ENCODE measurements around the gene TIMM13.

The TIMM13 gene

GRCh38 chr19:2454962-2455850 is 27.8 kb upstream of the TIMM13 start:
- DNase-seq, result no peak

GRCh38 chr19:2454199-2454961 is 27.0 kb upstream of the TIMM13 start:
- no peak for DNase-seq

DNA sequence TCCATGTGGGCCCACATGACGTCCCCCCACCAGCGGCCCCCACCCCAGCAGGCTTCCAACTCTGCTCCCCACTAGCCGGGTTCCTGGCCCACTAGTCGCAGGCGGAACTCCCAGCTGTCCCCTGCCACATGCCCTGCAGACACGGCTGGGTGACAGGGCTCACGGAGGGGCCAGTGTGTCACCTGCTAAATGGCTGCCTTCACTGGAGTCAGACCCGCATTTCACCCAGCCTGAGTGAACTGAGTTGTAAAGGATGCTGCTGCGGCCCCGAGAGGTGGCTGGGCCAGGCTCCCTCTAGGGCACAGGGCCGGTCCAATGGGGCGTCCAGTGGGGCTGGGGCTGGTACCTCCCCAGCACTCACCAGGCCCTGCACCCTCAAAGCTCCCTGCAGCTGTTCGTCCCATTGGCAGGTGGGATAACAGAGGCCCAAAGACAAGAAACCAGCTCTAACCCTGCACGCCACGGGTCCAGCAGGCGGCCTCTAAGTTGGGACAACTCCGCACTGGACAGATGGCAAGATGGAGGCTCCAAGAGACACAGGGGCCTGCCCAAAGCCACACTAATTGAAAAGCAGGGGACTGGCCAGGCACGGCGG is 26.1 kb upstream of the TIMM13 start:
- DNase-seq, result no peak

- no peak for DNase-seq
Measured at GRCh38 chr19:2451741-2452140, 24.4 kb upstream of the TIMM13 start.

DNA sequence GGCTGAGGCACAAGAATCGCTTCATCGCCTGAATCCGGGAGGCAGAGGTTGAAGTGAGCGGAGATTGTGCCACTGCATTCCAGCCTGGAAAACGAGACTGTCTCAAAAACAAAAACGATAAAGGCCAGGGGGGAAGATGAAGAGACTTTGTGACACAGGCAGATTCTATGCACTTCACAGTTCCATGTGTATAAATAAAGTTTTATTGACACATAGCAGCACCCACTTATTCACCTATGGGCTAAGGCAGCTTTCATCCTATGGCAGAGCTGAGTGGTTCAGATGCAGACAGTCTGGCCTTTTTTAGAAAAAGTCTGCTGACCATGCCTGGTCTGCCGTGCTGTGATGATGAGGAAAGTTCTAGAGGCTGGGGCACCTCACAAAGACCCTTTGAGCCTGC is 23.8 kb upstream of the TIMM13 start:
- DNase-seq, result no peak

DNA sequence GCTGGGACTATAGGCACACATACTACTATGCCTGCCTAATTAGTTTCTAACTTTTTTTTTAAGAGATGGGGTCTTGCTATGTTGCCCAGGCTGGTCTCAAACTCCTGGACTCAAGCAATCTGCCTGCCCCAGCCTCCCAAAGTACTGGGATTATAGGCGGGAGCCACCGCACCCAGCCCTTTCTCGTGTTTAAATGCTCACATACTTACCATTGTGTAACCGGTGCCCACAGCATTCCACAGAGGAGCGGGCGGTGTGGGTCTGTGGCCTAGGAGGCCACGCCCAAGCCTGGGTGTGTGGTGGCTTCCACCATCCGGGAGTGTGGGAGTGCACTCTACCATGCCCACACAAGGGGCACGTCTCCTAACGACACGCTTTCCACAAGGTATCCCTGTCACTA is 21.6 kb upstream of the TIMM13 start:
- DNase-seq, result no peak

GRCh38 chr19:2446381-2446780 is 19.0 kb upstream of the TIMM13 start:
- DNase-seq, result peak; percentile 21

- DNase-seq, result no peak
Measured at GRCh38 chr19:2444251-2445002, 17.0 kb upstream of the TIMM13 start.

DNA sequence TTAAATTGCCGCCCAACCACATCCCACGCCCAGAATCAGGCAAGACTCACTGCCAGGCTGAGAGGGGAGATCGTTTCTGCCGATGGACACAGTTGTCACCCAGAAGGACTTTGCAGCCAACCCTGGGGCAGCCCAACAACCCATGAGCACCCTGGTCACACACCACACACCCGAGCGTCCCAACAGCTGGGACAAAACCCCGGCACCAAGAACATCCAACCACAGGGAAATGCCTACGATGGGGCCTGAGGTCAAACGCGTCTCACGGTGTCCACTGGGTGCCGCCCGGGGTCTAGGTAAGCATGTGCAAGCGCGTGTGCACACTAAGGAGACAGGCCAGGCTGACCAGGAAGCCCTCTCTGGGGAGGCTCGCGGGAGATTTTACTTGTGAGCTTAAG is 16.4 kb upstream of the TIMM13 start:
- DNase-seq, result no peak

DNA sequence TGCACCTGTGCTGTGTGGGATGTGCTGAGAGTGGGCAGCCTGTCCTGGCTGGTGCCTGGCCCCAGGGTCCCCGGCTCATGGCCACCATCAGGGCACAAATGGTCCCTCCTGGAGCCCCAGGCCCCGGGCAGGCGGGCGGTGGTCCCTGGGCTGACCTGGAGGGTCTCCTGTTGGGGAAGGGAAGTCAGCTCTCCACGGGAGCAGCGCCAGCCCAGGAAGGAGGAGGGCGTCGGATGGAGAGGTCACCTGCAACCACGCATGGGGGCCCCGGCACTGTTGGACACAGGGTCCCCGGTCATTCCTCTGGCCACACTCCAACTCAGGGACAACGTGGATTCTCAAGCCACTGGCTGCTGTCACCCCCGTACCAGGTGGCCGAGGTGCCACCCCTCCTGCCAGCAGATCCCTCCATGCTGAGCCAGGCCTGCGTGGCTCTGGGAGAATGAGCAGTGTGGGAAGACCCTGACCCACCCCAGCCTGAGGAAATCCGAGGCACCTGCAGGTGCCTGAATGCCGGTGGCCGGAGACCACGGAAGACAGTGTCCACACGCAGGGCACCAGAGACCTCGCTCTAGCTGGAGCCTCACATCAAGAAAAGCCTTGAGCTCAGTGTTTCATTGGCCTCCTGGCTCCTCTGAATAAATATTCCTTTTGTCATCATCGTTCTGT is 15.9 kb upstream of the TIMM13 start:
- DNase-seq, result no peak

- no peak for DNase-seq
Measured at GRCh38 chr19:2441096-2441752, 13.8 kb upstream of the TIMM13 start.

GRCh38 chr19:2440515-2440914 is 13.1 kb upstream of the TIMM13 start:
- DNase-seq, result no peak

DNA sequence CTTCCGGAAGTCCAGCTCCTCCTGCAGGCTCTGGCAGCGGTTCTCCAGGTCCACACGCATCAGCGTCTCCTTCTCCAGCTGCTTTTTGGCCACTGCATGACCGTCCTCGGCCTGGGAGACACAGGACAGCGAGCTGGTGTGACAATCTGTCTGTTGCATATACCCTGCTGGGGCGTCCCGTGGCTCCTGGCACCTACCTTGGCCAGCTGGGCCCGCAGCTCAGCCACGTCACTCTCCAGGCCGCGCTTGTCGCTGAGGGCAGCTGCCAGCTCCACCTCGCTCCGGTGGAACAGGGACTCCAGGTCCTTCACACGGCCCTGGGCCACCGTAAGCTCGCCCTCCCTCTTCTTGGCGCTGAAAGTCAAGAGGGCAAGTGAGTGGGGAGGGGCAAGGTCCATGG is 10.8 kb upstream of the TIMM13 start:
- DNase-seq, result no peak

GRCh38 chr19:2436926-2437325 is 9.5 kb upstream of the TIMM13 start:
- DNase-seq, result no peak

- DNase-seq, result no peak
Measured at GRCh38 chr19:2436384-2436783, 9.0 kb upstream of the TIMM13 start.

GRCh38 chr19:2434721-2435265 is 7.4 kb upstream of the TIMM13 start:
- no peak for DNase-seq

DNA sequence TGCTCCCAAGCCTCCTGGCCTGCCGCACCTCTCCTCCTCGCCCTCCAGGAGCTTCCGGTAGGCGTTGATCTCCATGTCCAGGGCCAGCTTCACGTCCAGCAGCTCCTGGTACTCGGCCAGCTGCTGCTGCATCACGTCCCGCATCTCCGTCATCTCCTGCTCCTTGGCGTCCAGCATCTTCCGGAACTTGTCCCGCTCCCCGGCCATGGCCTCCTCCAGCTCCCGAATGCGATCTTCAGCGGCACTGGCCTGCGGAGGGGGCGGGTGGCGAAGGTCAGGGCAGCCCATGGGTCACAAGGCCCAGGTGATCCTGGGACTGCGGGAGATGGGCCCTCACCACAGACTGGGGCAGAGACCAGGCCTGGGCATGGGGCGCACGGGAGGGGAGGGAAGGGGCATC is 6.9 kb upstream of the TIMM13 start:
- DNase-seq, result no peak

GRCh38 chr19:2433854-2434253 is 6.5 kb upstream of the TIMM13 start:
- no peak for DNase-seq

GRCh38 chr19:2432131-2432848 is 4.9 kb upstream of the TIMM13 start:
- DNase-seq, result no peak

- no peak for DNase-seq
Measured at GRCh38 chr19:2431318-2432055, 4.1 kb upstream of the TIMM13 start.

Measured in NCI-H2171 treated with DMSO at 0.1 percent for 48 hours (cell line).